ENCODE data around the gene CD200R1L.

The CD200R1L gene

DNA sequence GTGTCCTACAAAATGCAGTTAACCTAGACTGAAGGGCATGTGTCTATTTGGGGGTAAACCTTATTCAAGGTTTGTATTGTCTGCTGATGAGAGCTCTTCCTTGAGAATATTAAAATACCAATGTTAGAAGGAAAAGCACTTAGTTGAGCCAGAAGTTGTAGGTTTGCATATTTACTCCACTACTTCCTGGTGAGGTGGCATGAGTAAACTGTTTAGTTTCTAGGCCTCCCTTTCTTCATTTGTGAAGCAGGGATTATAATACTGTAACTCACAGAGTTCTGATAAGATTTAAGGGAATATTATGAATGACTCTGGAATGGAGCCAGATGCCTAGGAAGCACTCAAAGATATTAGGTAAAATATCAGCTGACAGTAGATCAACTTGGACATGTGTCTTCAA lies 46.7 kb downstream of the CD200R1L start:
- no peak for DNase-seq (ENCODE audit: low read depth)
- TF ChIP-seq, protein P1, sequence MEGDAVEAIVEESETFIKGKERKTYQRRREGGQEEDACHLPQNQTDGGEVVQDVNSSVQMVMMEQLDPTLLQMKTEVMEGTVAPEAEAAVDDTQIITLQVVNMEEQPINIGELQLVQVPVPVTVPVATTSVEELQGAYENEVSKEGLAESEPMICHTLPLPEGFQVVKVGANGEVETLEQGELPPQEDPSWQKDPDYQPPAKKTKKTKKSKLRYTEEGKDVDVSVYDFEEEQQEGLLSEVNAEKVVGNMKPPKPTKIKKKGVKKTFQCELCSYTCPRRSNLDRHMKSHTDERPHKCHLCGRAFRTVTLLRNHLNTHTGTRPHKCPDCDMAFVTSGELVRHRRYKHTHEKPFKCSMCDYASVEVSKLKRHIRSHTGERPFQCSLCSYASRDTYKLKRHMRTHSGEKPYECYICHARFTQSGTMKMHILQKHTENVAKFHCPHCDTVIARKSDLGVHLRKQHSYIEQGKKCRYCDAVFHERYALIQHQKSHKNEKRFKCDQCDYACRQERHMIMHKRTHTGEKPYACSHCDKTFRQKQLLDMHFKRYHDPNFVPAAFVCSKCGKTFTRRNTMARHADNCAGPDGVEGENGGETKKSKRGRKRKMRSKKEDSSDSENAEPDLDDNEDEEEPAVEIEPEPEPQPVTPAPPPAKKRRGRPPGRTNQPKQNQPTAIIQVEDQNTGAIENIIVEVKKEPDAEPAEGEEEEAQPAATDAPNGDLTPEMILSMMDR (IDR thresholded peaks at IDR 0.05; ENCODE audit: control insufficient read depth, extremely low read depth, insufficient read depth): no peak
- H3K4me3 ChIP-seq (ENCODE audit: low read depth, low read length): no peak overlapping the region

DNA sequence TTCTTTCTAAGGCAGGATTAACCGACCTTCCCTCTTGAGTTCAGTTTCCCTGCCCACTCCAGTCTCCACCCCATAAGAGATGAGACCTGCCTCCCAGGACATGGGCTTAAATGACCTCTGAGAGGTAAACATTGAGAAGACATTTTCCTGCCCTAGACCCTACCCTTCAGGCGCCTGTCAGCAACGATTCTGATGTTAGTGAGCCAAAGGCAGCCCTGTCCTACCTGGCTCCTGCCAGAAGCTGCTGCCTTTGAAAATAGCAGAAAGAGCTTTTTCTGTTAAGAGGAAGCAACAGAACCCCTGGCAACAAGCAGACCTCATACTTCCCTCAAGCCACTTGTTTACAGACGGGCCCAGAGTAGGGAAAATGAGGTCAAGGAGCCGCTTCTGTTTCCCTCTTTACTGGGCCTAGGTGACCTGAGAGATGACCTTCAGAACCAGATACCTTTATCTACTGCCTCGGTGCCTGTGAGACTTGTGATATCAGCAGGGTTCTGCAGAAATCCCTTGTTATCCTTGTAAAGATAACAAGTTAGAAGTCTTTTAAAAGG lies 52.0 kb downstream of the CD200R1L start:
- H3K4me3 ChIP-seq (ENCODE audit: low read depth, low read length): no peak overlapping the region
- TF ChIP-seq, protein P1 (IDR thresholded peaks at IDR 0.05; ENCODE audit: control insufficient read depth, extremely low read depth, insufficient read depth): no peak
- DNase-seq (ENCODE audit: low read depth): no peak

DNA sequence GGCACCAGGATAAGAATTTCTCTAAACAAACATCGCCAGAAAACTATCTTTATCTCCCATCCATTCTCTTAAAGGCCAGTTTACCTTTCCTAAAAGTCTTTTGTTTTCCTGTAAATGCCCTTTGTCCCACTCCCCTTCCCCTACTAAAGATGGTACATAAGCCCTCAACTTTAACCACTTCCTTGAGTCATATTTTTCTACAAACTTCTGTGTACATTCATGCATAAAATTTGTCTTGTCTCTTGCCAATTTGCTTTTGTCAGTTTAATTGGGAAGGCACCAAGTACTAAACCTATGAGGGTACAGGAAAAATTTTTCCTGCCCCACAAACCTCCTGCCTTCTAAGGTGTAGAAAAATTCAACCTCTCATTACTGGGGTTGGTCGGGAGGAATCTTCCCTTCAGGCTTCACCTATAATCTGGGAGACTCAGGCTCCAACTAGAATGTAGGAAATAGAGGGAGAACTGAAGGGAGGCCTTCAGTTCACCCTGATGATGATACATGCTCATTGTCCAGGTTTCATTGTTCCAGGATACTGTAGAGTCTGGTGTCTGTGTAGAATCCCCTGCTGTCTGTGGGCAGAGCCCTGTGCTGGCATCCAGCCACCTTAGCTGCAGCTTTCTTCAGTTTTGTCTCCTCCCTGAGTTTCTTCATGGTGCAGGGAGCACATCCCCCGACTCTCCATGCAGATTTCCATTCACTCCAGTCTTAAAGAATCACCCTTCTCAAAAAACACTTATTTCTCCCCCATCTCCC lies 53.2 kb downstream of the CD200R1L start:
- DNase-seq (ENCODE audit: low read depth): no peak
- no peak overlapping the region for H3K4me3 ChIP-seq (ENCODE audit: low read depth, low read length)
- TF ChIP-seq, protein P1 (IDR thresholded peaks at IDR 0.05; ENCODE audit: control insufficient read depth, extremely low read depth, insufficient read depth): no peak

DNA sequence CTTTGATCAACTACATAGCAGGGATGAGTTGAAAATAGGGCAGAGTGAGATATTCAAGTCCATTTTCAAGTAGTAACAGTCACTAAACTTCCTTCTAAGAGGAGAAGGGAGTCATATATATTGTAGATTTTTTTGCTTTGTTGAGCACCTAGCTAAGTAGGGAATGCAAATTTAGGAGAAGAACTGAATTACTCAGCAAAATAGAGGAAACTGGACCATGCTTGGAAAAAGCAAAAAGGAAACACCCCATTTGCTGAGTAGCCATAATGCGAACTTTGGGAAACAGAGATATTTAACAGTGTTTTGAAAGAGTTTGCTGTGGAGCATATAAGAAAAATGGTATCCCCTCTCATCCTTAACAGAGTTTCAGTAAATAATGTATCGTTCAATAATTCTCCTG lies 54.9 kb downstream of the CD200R1L start:
- DNase-seq (ENCODE audit: low read depth): no peak
- no peak overlapping the region for H3K4me3 ChIP-seq (ENCODE audit: low read depth, low read length)
- TF ChIP-seq, protein P1 (IDR thresholded peaks at IDR 0.05; ENCODE audit: control insufficient read depth, extremely low read depth, insufficient read depth): no peak

DNA sequence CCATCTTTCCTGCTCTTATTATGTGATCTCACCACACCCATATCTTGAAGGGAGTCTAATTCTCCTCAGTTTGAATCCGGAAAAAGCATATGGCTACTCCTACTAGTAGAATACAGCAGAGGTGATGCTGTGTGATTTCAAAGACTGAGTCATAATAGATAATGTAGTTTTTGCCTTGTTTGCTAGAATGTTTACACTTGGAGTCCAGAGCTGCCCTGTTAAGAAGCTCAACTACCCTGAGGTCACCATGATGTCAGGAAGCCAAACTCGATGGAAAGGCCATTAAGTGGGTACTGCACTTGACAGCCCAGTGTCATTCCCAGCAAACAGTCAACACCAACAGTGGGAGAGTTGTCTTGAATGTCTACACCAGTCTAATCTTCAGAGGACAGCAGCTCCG lies 56.9 kb downstream of the CD200R1L start:
- DNase-seq (ENCODE audit: low read depth): no peak
- TF ChIP-seq, protein P1 (IDR thresholded peaks at IDR 0.05; ENCODE audit: control insufficient read depth, extremely low read depth, insufficient read depth): no peak
- H3K4me3 ChIP-seq (ENCODE audit: low read depth, low read length): no peak overlapping the region

DNA sequence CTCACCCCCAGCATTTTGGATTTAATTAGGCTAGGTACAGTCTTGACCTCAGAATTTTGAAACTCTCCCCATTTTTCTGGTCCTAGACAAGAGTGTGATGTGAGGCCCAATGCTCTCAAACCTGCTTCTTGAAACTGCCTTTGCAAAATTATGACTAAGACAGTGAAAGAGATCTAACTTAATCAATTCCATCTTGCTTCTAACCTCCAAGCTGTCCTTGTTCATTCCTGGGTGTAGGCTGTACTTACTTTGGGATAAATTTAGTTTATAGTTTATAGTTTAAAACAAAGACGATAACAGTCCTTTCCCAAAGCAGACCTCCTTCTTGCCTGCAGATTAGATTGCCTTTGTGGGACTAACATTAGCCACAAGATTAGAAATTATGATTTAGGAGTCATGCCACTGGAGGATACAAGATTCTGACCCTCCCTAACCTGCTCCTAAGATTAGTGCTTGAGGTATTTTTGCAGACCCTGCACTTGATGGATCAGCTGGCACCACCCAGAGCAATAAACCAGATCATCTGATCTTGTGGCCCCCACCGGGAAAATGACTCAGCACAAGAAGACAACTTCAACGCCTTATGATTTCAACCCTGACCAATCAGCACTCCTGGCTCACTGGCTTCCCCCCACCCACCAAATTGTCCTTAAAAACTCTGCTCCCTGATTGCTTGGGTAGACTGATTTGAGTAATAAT lies 59.6 kb downstream of the CD200R1L start:
- TF ChIP-seq, protein P1 (IDR thresholded peaks at IDR 0.05; ENCODE audit: control insufficient read depth, extremely low read depth, insufficient read depth): no peak
- DNase-seq (ENCODE audit: low read depth): no peak
- H3K4me3 ChIP-seq (ENCODE audit: low read depth, low read length): no peak overlapping the region

Measured in LNCaP clone FGC (cell line).